Prostate gland (tissue), 2 donors: ENCODE data around the gene RAB40A.

Experiments used
- CTCF ChIP-seq, 4 experiments: fragments of 200-600 bp in 2 of 4; fragments of 450-650 bp in 2 of 4; sonication (generic) in 2 of 4; IDR thresholded peaks; 1 replicate in 3 of 4; 2 replicates in 1 of 4; pipeline ENCODE4 v1.5.1; 2016 to 2019; ENCODE audit warnings: antibody characterized with exemption in 4 of 4, mild to moderate bottlenecking in 2 of 4, moderate library complexity in 2 of 4
- POLR2A ChIP-seq: fragments of 450-650 bp; IDR thresholded peaks from one replicate; pipeline ENCODE4 v1.6.1; 2016; ENCODE audit warnings: antibody characterized with exemption, mild to moderate bottlenecking

- TF ChIP-seq CTCF (IDR thresholded peaks at IDR 0.05) = no peak
- no peak for TF ChIP-seq POLR2A
Measured at GRCh38 chrX:103535206-103535605, 15.9 kb upstream of the RAB40A start.
